ENCODE data around the gene PLA2G12A. TPM values are rescaled to one million over a fixed set of nuclear protein-coding genes. Genes with fewer than 3 reads are reported as not detected.

The PLA2G12A gene
- polyA plus RNA-seq, 2 of the 4 experiments (the other 2 are of a cell fraction) = 9.8 to 39.3 TPM

DNA sequence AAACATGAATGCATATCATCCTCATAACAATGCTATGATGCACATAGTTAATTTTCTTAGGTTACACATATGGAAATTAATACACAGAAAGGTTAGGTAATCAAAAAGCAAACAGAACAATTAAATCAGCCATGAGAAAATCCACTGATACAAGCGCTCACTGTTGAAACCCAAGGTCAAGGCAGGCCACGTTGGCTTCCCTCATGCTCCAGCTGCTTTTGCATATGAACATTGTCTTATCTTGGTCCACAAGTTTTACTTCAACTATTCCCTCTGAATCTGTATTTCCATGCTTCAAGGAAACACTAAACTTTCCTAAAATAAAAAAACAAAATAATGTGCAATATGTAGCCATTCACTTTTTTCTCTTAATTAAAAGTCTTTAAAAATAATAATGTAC lies 34.5 kb upstream of the PLA2G12A start:
- 57% methylated on average over 2 of the region's 2 CpGs for WGBS (ENCODE audit: missing lambda C conversion rate)
- Histone ChIP-seq H3K27ac (no peak overlapping the region), H3K4me2 (no peak overlapping the region), H3K9me3 (no peaks in the 10 kb centered on the region), H3K4me3 (no peak overlapping the region), H3K4me1 (no peaks in the 10 kb centered on the region)
- no peak for TF ChIP-seq HOXA7 (CRISPR knock-in tag; IDR thresholded peaks at IDR 0.05)
- no peak for TF ChIP-seq PHF8 (IDR thresholded peaks at IDR 0.05; ENCODE audit: borderline replicate concordance, low read depth)
- TF ChIP-seq, protein P1, sequence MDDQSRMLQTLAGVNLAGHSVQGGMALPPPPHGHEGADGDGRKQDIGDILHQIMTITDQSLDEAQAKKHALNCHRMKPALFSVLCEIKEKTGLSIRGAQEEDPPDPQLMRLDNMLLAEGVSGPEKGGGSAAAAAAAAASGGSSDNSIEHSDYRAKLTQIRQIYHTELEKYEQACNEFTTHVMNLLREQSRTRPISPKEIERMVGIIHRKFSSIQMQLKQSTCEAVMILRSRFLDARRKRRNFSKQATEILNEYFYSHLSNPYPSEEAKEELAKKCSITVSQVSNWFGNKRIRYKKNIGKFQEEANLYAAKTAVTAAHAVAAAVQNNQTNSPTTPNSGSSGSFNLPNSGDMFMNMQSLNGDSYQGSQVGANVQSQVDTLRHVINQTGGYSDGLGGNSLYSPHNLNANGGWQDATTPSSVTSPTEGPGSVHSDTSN (IDR thresholded peaks at IDR 0.05) = no peak
- TF ChIP-seq ZFP36 (IDR thresholded peaks at IDR 0.05; ENCODE audit: borderline replicate concordance, partially characterized antibody) = no peak
- no peak for TF ChIP-seq ZSCAN20 (CRISPR knock-in tag; IDR thresholded peaks at IDR 0.05)
- no peak for TF ChIP-seq POLR2AphosphoS2 (conservative IDR thresholded peaks at IDR 0.05; ENCODE audit: low read length)
- no peak for TF ChIP-seq CHD4 (IDR thresholded peaks at IDR 0.05; ENCODE audit: borderline replicate concordance)
- no peak for TF ChIP-seq NPAS2 (CRISPR knock-in tag; IDR thresholded peaks at IDR 0.05; ENCODE audit: borderline replicate concordance)
- TF ChIP-seq, protein P2, sequence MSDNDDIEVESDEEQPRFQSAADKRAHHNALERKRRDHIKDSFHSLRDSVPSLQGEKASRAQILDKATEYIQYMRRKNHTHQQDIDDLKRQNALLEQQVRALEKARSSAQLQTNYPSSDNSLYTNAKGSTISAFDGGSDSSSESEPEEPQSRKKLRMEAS (IDR thresholded peaks at IDR 0.05) = no peak
- TF ChIP-seq, protein P3, sequence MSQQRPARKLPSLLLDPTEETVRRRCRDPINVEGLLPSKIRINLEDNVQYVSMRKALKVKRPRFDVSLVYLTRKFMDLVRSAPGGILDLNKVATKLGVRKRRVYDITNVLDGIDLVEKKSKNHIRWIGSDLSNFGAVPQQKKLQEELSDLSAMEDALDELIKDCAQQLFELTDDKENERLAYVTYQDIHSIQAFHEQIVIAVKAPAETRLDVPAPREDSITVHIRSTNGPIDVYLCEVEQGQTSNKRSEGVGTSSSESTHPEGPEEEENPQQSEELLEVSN (IDR thresholded peaks at IDR 0.05; ENCODE audit: borderline replicate concordance, low read depth) = no peak
- TF ChIP-seq SMC3 (IDR thresholded peaks at IDR 0.05) = no peak
- no peak for TF ChIP-seq KDM5A (IDR thresholded peaks at IDR 0.05)
- TF ChIP-seq RCOR1 (IDR thresholded peaks at IDR 0.05; ENCODE audit: low read depth, low read length) = no peak
- no peak for TF ChIP-seq CEBPB (IDR thresholded peaks at IDR 0.05)
- no peak for TF ChIP-seq HOXB13 (CRISPR knock-in tag; IDR thresholded peaks at IDR 0.05; ENCODE audit: low read depth)
- no peak for TF ChIP-seq KDM1A (IDR thresholded peaks at IDR 0.05; ENCODE audit: low read depth)
- TF ChIP-seq, protein P4, sequence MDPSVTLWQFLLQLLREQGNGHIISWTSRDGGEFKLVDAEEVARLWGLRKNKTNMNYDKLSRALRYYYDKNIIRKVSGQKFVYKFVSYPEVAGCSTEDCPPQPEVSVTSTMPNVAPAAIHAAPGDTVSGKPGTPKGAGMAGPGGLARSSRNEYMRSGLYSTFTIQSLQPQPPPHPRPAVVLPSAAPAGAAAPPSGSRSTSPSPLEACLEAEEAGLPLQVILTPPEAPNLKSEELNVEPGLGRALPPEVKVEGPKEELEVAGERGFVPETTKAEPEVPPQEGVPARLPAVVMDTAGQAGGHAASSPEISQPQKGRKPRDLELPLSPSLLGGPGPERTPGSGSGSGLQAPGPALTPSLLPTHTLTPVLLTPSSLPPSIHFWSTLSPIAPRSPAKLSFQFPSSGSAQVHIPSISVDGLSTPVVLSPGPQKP (IDR thresholded peaks at IDR 0.05; ENCODE audit: low read depth, low read length) = no peak
- TF ChIP-seq, protein P5, sequence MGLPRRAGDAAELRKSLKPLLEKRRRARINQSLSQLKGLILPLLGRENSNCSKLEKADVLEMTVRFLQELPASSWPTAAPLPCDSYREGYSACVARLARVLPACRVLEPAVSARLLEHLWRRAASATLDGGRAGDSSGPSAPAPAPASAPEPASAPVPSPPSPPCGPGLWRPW (IDR thresholded peaks at IDR 0.05) = no peak
- DNase-seq (ENCODE audit: low read depth in 1 of 2, low spot score in 1 of 2) = no peak
- FAIRE-seq = no peak
- POLR2A ChIA-PET = no interaction called here
- CTCF ChIA-PET = no interaction called here
- ATAC-seq = no peak

DNA sequence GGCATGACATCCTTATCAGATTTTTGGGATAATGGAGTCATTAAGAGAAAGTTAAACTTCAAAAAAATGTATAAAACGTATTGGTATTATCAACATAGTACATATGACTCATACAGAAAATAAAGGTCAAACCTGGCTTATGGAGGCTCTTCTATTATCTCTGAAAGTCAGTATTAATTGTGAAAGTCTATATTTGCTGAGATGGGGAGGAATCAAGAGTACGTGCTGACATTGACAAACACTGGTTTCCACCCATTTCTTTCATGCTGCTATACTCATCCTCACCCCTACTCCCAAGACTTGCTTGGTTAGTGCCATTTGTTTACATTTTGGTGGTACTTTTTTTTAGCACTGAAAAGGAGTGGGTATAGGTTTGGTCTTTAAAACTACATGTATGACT lies 30.8 kb upstream of the PLA2G12A start:
- no peak for DNase-seq (ENCODE audit: low read depth in 1 of 2, low spot score in 1 of 2)
- no peak for FAIRE-seq
- CTCF ChIA-PET = no interaction called here
- Histone ChIP-seq H3K4me3 (no peak overlapping the region), H3K27ac (no peak overlapping the region), H3K9me3 (no peaks in the 10 kb centered on the region), H3K4me2 (no peak overlapping the region), H3K4me1 (no peaks in the 10 kb centered on the region)
- POLR2A ChIA-PET = no interaction called here
- TF ChIP-seq, protein P6, sequence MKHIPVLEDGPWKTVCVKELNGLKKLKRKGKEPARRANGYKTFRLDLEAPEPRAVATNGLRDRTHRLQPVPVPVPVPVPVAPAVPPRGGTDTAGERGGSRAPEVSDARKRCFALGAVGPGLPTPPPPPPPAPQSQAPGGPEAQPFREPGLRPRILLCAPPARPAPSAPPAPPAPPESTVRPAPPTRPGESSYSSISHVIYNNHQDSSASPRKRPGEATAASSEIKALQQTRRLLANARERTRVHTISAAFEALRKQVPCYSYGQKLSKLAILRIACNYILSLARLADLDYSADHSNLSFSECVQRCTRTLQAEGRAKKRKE (CRISPR knock-in tag; IDR thresholded peaks at IDR 0.05; ENCODE audit: low read depth) = no peak
- TF ChIP-seq HDAC2 (IDR thresholded peaks at IDR 0.05) = no peak
- no peak for TF ChIP-seq RNF2 (IDR thresholded peaks at IDR 0.05; ENCODE audit: borderline replicate concordance, low read depth)
- no peak for TF ChIP-seq KDM1A (IDR thresholded peaks at IDR 0.05; ENCODE audit: low read depth)
- WGBS (ENCODE audit: missing lambda C conversion rate) = 2% methylated on average over 2 of the region's 2 CpGs
- ATAC-seq = no peak

DNA sequence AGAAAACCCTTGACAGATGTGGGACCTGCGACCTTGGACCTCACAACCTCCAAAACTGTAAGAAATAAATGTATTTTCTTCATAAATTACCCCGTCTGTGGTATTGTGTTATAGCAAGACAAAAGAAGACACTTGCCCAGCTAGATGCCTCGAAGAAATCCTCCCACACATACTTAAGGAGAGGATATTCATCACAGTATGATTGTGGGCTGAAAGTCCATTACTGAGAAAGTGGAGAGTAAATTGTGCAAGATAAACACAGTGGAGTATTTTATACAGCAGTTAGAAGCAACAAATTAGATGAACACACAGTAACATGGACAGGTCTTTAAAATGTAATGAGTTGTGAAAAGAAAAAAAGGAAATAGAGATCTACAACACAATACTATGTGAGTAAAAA lies 25.8 kb upstream of the PLA2G12A start:
- ATAC-seq (no peak), FAIRE-seq (no peak), DNase-seq (ENCODE audit: low read depth in 1 of 2, low spot score in 1 of 2) (no peak)
- TF ChIP-seq NFE2L2 (conservative IDR thresholded peaks at IDR 0.05; ENCODE audit: low read length) (no peak), EHF (CRISPR knock-in tag; IDR thresholded peaks at IDR 0.05) (no peak), HEYL (CRISPR knock-in tag; IDR thresholded peaks at IDR 0.05) (no peak), CEBPB (IDR thresholded peaks at IDR 0.05) (no peak), POLR2A (IDR thresholded peaks at IDR 0.05; ENCODE audit: low read length) (no peak)
- TF ChIP-seq, protein P7, sequence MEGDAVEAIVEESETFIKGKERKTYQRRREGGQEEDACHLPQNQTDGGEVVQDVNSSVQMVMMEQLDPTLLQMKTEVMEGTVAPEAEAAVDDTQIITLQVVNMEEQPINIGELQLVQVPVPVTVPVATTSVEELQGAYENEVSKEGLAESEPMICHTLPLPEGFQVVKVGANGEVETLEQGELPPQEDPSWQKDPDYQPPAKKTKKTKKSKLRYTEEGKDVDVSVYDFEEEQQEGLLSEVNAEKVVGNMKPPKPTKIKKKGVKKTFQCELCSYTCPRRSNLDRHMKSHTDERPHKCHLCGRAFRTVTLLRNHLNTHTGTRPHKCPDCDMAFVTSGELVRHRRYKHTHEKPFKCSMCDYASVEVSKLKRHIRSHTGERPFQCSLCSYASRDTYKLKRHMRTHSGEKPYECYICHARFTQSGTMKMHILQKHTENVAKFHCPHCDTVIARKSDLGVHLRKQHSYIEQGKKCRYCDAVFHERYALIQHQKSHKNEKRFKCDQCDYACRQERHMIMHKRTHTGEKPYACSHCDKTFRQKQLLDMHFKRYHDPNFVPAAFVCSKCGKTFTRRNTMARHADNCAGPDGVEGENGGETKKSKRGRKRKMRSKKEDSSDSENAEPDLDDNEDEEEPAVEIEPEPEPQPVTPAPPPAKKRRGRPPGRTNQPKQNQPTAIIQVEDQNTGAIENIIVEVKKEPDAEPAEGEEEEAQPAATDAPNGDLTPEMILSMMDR (IDR thresholded peaks at IDR 0.05) = no peak
- Histone ChIP-seq H3K4me1 (no peaks in the 10 kb centered on the region), H3K27ac (no peak overlapping the region), H3K4me3 (no peak overlapping the region), H3K9me3 (no peaks in the 10 kb centered on the region), H3K4me2 (no peak overlapping the region)
- ChIA-PET POLR2A (no interaction called here), CTCF (no interaction called here)
- 32% methylated on average over 3 of the region's 3 CpGs for WGBS (ENCODE audit: missing lambda C conversion rate)

Data from A549 (cell line).